ENCODE data around the gene PDZRN4.

- TF ChIP-seq, protein P1, sequence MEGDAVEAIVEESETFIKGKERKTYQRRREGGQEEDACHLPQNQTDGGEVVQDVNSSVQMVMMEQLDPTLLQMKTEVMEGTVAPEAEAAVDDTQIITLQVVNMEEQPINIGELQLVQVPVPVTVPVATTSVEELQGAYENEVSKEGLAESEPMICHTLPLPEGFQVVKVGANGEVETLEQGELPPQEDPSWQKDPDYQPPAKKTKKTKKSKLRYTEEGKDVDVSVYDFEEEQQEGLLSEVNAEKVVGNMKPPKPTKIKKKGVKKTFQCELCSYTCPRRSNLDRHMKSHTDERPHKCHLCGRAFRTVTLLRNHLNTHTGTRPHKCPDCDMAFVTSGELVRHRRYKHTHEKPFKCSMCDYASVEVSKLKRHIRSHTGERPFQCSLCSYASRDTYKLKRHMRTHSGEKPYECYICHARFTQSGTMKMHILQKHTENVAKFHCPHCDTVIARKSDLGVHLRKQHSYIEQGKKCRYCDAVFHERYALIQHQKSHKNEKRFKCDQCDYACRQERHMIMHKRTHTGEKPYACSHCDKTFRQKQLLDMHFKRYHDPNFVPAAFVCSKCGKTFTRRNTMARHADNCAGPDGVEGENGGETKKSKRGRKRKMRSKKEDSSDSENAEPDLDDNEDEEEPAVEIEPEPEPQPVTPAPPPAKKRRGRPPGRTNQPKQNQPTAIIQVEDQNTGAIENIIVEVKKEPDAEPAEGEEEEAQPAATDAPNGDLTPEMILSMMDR (IDR thresholded peaks at IDR 0.05), result no peak
- no peak for TF ChIP-seq POLR2A (IDR thresholded peaks at IDR 0.05)
Measured at GRCh38 chr12:41228066-41228820, 40.1 kb downstream of the PDZRN4 start.

Data from Peyer's patch (tissue), 4 donors.